ENCODE data around the gene RCAN2. TPM values are rescaled to one million over a fixed set of nuclear protein-coding genes. Genes with fewer than 3 reads are reported as not detected.

RCAN2 gene
- total RNA-seq, 1 donor from 2014 or later: 5.8 TPM

DNA sequence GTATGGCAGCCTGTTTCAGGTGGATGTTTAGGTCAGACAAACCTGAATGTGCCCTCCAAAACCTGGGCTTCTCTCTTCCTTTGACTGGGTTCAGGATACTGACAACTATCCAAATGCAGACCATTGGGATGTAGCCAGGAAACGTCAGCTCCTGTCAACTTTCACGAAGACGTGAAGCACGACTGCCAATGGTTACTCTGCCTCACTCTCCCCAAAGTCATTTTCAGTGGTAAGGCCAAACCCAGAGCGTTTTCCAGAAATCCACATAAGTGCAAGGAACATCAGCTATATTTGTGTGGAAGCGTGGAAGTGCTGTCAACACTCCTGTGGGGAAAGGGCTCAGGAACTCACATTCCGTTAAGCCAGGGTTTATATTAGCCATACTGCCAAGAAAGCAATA lies 20.1 kb upstream of the RCAN2 start:
- no peaks in the 10 kb centered on the region for H3K9me3 ChIP-seq (ENCODE audit: low read depth)
- H3K4me2 ChIP-seq: no peak overlapping the region
- H3K4me3 ChIP-seq: no peak overlapping the region
- no peak overlapping the region for H3K4me3 Mint-ChIP-seq
- H3K4me1 Mint-ChIP-seq: no peaks in the 10 kb centered on the region
- H3K9me3 Mint-ChIP-seq: no peaks in the 10 kb centered on the region
- TF ChIP-seq EZH2 (IDR thresholded peaks at IDR 0.05) (no peak), EZH2phosphoT487 (IDR thresholded peaks at IDR 0.05) (no peak)
- TF ChIP-seq, protein P1, sequence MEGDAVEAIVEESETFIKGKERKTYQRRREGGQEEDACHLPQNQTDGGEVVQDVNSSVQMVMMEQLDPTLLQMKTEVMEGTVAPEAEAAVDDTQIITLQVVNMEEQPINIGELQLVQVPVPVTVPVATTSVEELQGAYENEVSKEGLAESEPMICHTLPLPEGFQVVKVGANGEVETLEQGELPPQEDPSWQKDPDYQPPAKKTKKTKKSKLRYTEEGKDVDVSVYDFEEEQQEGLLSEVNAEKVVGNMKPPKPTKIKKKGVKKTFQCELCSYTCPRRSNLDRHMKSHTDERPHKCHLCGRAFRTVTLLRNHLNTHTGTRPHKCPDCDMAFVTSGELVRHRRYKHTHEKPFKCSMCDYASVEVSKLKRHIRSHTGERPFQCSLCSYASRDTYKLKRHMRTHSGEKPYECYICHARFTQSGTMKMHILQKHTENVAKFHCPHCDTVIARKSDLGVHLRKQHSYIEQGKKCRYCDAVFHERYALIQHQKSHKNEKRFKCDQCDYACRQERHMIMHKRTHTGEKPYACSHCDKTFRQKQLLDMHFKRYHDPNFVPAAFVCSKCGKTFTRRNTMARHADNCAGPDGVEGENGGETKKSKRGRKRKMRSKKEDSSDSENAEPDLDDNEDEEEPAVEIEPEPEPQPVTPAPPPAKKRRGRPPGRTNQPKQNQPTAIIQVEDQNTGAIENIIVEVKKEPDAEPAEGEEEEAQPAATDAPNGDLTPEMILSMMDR (IDR thresholded peaks at IDR 0.05): no peak
- no peaks in the 10 kb centered on the region for H3K4me1 ChIP-seq
- no peaks in the 10 kb centered on the region for H3K36me3 ChIP-seq
- no peaks in the 10 kb centered on the region for H3F3A ChIP-seq (ENCODE audit: low read depth)
- H3K27ac ChIP-seq: no peak overlapping the region
- peaks cover 2% of the 10 kb centered on the region for H3K27me3 Mint-ChIP-seq (ENCODE audit: insufficient read depth, low read depth)
- H3K9ac ChIP-seq: no peak overlapping the region
- H3K79me2 ChIP-seq (ENCODE audit: low read depth): no peaks in the 10 kb centered on the region
- no peaks in the 10 kb centered on the region for H4K20me1 ChIP-seq (ENCODE audit: low read depth)
- no peaks in the 10 kb centered on the region for H3K27me3 ChIP-seq
- no peak overlapping the region for H3K27ac Mint-ChIP-seq
- H2AFZ ChIP-seq (replicated peaks): no peak overlapping the region
- DNase-seq (ENCODE audit: low spot score): no peak
- no peaks in the 10 kb centered on the region for H3K36me3 Mint-ChIP-seq

DNA sequence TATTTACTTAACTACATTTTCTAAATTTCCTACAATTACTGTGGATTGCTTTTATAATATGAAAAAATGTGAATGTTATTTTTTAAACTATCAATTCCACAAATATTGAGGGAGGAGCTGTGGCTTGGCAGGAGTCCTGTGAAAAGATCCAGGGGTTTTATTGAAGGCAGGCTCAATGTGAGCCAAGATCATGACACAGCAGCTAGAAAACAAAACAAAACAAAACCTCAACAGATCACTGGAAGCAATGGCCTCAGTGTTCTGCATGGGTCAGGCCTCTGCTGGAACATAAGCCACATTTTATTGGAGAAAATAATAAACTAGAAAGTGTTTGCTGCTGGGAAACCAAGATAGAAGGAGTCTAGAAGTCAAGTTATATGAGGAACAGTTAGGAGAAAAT lies 19.4 kb upstream of the RCAN2 start:
- H3K27ac Mint-ChIP-seq: no peak overlapping the region
- no peaks in the 10 kb centered on the region for H3K27me3 ChIP-seq
- H3K4me1 ChIP-seq: no peaks in the 10 kb centered on the region
- no peaks in the 10 kb centered on the region for H3K36me3 Mint-ChIP-seq
- no peak for TF ChIP-seq EZH2 (IDR thresholded peaks at IDR 0.05)
- no peak for TF ChIP-seq EZH2phosphoT487 (IDR thresholded peaks at IDR 0.05)
- TF ChIP-seq, protein P1 (IDR thresholded peaks at IDR 0.05): no peak
- no peaks in the 10 kb centered on the region for H3K9me3 ChIP-seq (ENCODE audit: low read depth)
- H3K4me2 ChIP-seq: no peak overlapping the region
- no peak overlapping the region for H3K9ac ChIP-seq
- H3K4me3 Mint-ChIP-seq: no peak overlapping the region
- no peaks in the 10 kb centered on the region for H3K9me3 Mint-ChIP-seq
- H3F3A ChIP-seq (ENCODE audit: low read depth): no peaks in the 10 kb centered on the region
- no peak overlapping the region for H2AFZ ChIP-seq (replicated peaks)
- no peak overlapping the region for H3K4me3 ChIP-seq
- no peaks in the 10 kb centered on the region for H3K4me1 Mint-ChIP-seq
- H3K36me3 ChIP-seq: no peaks in the 10 kb centered on the region
- DNase-seq (ENCODE audit: low spot score): no peak
- H3K27me3 Mint-ChIP-seq (ENCODE audit: insufficient read depth, low read depth): peaks cover 2% of the 10 kb centered on the region
- H3K79me2 ChIP-seq (ENCODE audit: low read depth): no peaks in the 10 kb centered on the region
- no peak overlapping the region for H3K27ac ChIP-seq
- no peaks in the 10 kb centered on the region for H4K20me1 ChIP-seq (ENCODE audit: low read depth)

DNA sequence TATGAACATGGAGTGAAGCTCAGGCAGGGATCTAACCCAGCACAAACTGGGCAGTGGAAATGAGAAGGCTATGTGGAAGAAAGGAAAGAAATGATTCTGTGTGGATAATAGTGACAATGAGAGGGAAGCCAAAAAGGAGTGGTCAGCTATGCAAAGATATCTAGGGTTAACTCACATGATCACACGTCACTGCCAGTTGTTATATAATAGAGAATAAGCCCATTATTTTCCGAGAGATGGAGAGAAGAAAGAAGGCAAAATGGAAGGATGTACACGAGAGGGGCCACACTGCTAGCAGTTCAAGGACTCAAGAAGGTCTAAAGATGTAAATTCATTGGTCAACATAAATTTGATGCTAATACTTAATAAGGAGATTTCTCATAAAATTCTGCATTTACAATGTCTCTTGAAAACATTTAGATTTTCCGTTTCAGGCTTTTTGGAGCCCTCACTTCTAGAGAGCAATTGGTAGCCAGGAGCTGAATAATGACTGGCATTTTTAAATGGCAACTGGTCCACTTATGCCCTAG lies 18.8 kb upstream of the RCAN2 start:
- Histone ChIP-seq H3K36me3 (no peaks in the 10 kb centered on the region), H3F3A (ENCODE audit: low read depth) (no peaks in the 10 kb centered on the region), H4K20me1 (ENCODE audit: low read depth) (no peaks in the 10 kb centered on the region), H3K79me2 (ENCODE audit: low read depth) (no peaks in the 10 kb centered on the region), H3K4me3 (no peak overlapping the region), H2AFZ (replicated peaks) (no peak overlapping the region), H3K9ac (no peak overlapping the region), H3K27me3 (no peaks in the 10 kb centered on the region), H3K27ac (no peak overlapping the region), H3K4me1 (no peaks in the 10 kb centered on the region), H3K4me2 (no peak overlapping the region), H3K9me3 (ENCODE audit: low read depth) (no peaks in the 10 kb centered on the region)
- no peak for DNase-seq (ENCODE audit: low spot score)
- Mint-ChIP-seq H3K9me3 (no peaks in the 10 kb centered on the region), H3K4me1 (no peaks in the 10 kb centered on the region), H3K36me3 (no peaks in the 10 kb centered on the region), H3K27me3 (ENCODE audit: insufficient read depth, low read depth) (peaks cover under 1% of the 10 kb centered on the region), H3K27ac (no peak overlapping the region), H3K4me3 (no peak overlapping the region)
- TF ChIP-seq EZH2phosphoT487 (IDR thresholded peaks at IDR 0.05) (no peak), EZH2 (IDR thresholded peaks at IDR 0.05) (no peak)
- TF ChIP-seq, protein P1 (IDR thresholded peaks at IDR 0.05): no peak
